ENCODE measurements around the gene DHRS12.

Gene DHRS12, protein sequence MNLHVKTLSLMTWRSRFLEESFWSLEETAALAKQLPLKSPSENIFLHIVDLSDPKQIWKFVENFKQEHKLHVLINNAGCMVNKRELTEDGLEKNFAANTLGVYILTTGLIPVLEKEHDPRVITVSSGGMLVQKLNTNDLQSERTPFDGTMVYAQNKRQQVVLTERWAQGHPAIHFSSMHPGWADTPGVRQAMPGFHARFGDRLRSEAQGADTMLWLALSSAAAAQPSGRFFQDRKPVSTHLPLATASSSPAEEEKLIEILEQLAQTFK

DNA sequence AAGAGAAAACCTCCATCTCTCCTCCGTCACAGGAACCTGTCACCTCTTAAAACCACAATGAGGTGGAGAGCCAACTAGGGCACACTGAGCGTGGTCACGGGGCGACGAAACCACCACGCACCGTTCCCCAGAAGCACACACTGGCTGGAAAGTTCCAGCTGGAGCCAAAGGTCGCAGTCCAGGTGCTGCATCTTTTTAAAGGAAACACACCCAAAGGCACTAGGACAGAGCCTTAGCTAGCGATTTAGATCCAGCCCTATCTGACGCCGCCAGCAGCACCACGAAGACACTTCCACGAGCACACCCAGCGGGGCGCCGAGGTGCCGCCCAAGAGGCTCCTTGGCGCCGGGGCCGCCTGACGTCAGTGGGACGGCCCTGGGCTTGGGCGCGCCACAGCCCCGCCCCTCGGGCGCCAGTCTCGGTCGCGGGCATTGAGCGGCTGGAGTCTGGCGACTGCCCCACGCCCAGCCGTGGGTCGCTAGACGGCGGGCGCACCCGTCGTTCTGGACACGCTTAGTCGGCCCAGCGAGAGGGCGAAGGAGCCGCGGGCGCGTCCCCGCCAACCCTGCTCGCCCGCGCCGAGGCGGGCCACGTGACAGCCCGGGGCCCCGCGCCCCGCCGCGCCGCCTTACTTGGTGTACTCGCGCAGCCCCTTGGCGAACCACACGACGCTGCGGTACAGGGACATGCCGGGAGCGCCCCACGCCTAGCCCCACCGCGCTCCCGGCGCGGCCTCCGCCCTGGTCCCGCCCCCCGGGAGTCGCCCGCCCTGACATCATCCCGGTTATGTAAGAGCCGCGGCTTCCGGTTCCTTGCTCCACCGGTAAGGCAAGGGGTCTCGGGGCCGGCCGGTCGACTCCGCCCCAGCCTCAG lies at the start of gene DHRS12:
Gene DHRS12, minus strand, starts transcription at position 742 of the 873 bp plus-strand sequence. CDS start 4,504 bp downstream, outside the sequence.
- peak; percentile 64 to 74 (median 68) for DNase-seq (ENCODE audit: low read depth in 3 of 3)

DNA sequence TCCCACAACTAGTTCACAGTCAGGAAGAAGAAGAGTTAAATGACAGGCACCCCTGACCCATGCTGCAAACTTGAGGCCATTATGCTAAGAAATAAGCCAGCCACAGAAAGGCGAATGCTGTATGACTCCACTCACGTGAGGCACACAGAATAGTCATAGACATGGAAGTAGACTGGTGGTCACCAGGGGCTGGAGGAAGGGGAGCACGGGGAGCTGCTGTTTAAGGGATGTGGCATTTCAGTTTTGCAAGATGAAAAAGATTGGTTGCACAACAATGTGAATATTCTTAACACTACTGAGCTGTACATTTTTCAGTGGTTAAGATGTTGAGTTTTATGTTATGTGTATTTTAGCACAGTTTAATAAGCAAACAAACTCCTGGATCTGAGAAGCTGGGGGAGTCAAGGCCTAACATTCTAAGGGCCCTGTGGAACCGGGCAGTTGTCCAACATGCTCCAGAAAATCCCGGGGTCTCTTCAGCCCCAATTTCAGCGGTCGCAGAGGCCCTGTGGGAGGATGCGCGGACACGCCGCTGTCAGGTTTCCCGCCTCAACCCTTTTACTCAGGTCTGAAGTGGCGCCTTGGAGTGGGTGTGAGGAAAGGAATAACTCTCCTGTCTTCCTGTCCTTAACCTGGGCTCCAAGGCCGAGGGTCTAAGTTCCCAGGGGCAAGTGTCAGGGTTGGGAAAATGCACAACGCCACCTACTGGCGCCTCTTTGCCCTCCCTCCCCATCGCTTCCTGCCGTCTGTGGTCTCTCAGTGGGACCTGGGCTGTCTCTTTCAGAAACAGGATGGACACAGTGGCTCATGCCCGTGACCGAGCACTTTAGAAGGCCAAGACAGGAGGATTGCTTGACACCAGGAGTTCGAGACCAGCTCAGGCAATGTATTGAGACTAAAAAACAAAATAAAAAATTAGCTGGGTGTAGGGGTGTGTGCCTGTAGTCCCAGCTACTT lies 45.5 kb upstream of the DHRS12 start:
- DNase-seq (ENCODE audit: low read depth in 3 of 3) = peak in 1 of 3 donors; percentile 32

DNA sequence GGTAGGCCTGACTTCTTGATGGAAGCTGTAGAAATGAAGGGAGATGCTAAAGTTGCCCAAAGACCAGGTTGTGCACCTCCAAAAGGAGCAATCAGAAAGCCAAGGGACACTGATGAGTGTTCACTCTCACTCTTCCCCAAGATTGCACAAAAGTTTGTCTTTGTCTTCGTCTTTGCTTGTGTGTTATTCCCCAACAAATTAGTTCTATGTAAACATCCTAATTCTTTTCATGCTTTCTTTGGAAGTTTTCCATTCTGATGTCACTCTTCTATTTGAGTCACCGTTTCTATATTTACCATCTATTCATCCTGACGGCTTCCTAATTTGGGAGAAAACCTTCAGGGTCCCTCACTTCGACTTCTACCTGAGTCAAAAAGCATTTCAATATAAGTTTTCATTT lies 44.7 kb upstream of the DHRS12 start:
- no peak for DNase-seq (ENCODE audit: low read depth in 3 of 3)

DNA sequence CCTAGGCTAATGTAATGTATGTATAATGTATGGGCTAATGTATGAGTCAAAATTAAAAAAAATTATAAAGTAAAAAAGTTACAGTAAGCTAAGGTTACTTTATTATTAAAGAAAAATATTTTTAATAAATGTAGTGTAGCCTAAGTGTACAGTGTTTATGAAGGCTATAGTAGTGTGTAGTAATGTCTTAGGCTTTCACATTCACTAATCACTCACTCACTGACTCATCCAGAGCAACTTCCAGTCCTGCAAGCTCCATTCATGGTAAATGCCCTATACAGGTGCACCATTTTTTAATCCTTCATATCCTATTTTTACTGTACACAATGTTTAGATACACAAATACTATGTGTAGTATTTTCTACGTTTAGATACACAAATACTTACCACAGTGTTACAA lies 42.8 kb upstream of the DHRS12 start:
- DNase-seq (ENCODE audit: low read depth in 3 of 3) = no peak

DNA sequence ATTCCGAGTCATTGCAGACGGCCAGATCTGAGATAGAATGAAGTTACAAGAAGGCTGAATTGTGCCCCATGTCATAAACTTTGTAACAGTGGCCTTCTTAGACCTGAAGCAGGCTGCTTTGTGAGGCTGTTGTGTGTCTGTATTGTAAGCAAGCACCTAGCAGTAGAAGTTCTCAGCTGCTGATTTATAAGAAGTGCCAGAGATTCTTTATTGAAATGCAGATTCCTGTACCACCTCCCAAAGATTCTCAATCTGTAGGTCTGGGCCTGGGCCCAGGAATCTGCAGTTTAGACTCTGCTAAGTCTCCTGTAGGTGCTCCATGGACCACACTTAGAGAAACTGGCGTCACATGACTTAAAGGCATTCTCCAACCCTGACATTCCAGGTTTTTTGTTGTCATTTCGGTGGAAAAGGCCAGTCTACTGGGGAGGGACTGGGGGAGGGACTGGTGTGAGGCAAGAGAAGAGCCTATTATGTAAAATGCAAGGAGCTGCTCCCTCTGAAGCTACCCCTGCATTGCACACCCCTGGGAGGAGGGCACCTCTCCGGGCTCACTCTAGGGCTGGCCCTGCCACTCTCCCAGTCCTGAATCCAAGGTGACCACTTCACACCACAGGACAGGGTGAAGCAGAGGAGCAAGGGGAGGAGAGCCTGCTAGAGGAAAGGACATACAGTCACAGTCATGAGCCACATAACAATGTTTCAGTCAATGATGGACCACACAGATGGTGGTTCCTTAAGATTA lies 41.8 kb upstream of the DHRS12 start:
- no peak for DNase-seq (ENCODE audit: low read depth in 3 of 3)

DNA sequence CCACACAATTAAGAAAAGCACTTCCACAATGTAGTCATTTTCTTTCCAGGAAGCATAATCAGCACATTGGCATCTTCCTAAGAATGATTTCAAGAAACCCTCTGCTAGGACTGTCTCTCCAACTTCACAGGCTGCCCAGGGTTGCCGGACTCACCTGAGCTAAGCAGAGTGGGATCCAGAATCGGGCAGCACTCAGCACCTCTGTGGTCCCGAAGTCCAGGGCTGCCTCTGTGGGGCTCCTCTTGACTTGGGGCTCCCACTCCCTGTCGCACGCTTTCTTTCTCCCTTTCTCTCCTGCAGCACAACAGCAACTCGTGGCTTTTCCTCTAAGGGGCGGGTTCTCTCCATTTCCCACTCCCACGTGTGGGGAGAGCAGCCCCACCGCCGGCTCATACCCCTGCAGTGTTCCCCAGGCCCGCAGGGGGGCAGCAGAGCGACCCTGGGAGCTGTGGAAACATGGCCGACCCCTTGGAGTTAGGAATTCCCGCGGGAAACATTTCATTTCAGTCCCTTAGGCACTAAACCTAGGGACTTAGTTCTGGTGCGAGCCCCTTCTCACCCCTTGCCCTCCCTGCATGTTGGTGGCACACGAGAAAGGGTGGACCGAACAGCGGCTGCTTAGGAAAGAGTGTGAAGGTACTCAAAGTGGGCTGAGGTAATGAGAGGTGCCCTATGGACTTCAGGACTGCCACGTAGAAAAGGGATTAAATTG lies 41.1 kb upstream of the DHRS12 start, which contains the start of gene TMEM272:
Gene TMEM272, minus strand, starts transcription at position 316 of the 712 bp plus-strand sequence. CDS start 6,647 bp downstream, outside the sequence.
- peak in 2 of 3 donors; percentile 43 to 50 for DNase-seq (ENCODE audit: low read depth in 3 of 3)

DNA sequence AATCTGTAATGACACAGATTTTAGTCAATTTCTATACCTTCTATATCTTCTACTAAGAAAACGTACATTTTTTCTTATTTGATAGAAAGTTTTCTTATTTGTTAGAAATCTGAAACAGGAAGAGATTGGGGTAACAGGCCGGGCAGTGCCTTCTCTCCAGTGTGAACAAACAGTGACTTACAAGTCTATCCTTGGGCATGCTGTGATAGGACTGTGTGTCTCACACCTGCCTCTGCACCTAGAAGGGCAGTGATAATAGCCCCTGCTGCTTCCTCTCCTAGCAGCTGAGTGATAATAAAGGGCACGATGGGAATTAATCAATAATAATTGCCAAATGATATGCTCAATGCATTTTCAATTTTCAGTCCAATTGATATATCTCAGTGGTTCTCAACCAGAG lies 39.6 kb upstream of the DHRS12 start:
- no peak for DNase-seq (ENCODE audit: low read depth in 3 of 3)

DNA sequence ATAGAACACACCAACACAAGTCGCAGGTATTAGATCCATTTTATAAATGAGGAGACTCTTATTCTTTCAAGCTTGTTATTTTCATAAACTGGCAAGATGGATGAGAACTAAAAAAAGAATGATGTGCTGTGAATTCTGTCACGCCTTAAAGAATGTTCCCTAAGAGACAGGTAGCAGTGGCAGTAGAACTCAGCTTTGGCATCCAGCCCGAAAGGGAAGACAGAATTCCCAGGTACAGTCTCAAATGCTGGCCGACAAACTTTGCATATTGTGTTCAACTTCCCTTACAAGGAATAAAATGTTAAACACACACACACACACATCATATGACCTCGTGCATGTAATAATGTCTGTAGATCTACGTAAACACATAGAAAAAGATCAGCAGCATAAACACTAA lies 37.8 kb upstream of the DHRS12 start:
- DNase-seq (ENCODE audit: low read depth in 3 of 3) = no peak

DNA sequence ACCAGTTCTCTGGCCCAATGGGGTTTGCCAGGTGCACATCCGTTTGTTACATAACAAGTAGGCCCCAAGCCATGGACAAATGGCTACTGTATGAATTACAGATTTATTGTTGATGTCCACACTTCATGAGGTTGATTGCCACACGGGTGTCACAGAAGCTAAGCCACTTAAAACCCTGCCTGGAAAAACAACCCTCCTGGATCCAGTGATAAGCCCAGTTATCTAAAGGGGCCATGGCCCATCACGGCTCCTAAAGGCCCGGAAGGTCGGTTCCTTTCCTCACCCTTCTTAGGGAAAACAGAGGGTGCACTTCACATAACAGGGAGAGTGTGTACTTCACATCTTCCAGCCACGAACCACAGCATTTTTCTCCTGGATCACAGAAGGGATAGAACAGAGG lies 37.0 kb upstream of the DHRS12 start:
- DNase-seq (ENCODE audit: low read depth in 3 of 3) = no peak

DNA sequence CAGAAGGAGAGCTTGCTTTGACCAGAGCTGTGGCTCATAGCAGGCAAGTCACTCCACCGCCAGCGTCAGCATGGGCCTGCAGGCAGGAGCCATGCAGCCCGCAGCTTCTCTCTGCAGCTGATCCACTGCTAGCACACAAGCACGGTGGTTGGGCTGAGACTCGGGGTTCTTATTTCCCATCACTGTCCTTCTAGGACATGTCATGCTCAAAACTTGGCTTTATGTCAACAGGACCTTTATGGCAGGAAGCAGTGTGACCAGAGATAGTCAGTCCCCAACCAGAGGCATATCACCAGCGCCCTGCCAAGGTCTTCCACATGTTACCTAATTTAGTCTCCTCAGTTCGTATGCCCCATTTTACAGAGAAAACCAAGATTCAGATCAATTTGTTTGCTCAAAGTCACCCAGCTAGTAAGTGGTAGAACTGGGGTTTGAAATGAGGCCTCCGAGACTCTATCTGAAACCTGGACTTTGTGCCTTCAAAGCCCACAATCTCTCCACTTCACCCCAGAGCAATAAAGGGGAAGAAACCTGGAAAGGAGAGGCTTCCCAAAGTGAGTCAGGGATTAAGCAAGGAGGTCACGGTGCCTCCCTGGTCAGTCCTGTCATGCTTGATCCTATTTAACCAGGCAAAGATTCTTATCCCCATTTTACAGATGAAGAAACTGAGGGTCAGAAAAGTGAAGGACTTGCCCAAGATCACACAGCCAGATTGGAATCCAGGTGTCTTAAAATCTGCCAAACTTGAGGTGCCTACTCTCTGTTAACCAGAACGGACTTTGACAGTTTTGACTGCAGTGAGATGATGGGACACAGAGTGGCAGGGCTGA lies 36.0 kb upstream of the DHRS12 start:
- no peak for DNase-seq (ENCODE audit: low read depth in 3 of 3)

DNA sequence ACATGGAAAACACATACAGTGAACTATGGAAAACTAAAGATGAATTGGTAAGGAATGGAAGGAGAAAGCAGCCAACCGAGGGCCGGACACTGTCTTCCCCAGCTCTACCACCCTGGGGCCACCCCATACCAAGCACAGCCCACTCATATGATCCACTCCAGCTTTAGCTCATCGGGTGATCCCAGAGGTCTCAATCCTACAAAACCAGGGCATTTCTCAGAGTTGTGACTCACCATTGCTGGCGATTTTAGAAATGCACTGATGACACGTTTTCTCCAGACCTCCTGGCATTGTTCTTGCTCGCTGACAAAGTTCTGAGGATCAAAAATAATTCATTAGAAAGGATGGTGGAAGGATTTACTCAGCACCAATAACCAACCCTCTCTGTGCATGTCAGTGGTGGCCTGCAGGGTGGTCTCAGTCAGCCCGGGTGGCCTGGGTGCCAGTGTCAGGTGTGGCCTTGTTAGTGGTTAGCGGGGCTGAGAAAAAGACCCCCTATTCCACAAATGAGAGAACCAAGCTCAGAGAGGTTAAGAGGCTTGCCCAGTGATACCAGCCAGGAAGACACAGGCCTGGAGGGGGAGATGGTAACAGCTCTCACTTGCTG lies 34.4 kb upstream of the DHRS12 start:
- no peak for DNase-seq (ENCODE audit: low read depth in 3 of 3)

DNA sequence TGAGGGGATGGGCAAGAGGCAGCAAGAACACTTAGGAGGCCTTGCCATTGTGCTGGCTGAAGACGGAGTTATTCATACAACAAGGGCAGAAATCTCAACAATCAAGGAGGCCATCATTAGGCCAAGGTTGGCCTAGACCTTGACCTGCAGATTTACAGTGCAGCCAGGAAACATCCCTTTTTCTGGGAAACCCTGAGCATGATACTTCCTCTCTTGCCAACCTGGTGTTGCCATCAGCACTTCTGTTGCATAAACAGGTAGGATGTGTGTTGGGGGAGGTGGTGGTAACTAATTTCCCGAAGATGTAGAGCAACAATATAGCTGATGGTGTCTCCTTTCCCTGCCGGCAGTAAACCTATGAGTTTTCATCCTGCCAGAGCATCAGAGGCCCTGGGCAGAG lies 33.1 kb upstream of the DHRS12 start:
- DNase-seq (ENCODE audit: low read depth in 3 of 3) = no peak

DNA sequence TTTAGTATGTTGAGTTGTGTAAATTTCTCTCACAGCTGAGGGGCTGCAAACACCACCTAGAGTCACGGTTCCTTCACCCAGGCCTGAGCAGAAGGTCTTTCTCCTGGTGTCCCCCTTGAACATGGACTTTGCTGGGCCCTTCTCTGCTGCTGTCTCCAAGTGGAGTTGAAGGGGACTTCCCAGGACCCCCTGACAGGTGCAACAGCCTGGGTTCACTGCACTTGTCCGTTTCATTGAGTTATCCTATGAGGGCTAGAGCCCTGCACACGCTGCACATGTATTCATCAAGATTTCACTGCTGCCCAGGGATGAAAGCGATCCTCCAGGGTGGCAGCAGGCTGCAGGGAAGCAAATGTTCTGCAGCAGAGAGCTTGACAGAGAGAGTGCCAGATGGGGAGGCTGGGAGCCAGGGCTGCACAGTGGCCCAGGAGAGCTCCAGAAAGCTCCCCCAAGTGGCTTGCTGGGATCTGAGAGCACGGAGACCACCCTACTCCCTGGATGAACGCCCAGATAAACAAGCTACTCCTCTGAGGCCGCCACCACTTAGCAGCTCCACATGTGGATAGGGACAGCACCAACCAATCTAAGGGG lies 30.7 kb upstream of the DHRS12 start:
- no peak for DNase-seq (ENCODE audit: low read depth in 3 of 3)

DNA sequence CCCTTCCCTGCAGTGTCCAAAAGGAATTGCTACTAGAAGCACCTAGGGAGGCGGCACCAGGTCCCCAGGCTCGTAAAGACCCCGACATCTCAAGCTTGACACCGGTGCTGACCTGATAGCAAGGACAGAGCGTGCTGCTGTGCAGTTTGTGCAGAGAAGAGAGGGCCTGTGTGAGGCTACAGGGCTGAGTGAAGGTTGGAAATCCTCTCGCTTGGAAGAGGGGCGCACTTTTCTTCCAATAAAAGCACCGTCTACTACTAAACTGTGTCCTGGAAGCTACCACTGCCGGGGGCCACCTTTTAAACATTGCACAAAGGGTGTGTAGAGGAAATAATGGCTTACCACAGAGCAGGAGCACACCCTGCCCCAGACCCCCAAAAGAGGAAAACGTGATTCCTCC lies 30.0 kb upstream of the DHRS12 start:
- no peak for DNase-seq (ENCODE audit: low read depth in 3 of 3)

DNA sequence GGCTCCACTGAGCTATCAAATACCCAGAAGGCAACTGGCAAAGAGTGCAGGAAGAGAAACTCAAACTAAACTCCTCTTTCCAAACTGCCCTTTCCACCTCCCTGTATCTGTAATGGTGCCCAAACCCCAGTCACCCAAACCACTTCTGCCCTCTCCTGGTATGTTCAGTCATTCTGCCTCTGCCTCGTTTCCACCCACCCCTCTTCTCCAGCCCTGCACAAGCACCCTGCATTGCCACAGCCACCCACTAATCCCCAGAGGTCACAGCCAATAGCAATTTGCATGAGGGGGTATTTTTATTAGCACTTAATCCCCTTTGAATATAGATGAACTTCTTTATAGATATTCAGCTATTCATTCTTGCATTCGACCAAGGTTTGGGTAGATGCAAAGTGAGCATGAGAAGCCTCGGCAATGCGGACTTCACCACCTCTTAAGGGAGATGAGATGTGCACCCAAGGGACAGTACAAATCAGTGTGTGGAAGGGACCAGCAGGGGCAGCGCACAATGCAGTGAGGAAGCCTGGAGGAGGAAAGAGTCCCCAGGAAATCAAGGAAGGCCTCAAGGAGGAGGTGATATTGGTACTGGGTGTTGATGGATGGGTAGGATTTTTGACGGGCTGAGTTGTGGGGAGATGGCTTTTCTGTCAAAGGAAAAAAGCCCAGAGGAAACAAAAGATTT lies 28.6 kb upstream of the DHRS12 start:
- no peak for DNase-seq (ENCODE audit: low read depth in 3 of 3)

DNA sequence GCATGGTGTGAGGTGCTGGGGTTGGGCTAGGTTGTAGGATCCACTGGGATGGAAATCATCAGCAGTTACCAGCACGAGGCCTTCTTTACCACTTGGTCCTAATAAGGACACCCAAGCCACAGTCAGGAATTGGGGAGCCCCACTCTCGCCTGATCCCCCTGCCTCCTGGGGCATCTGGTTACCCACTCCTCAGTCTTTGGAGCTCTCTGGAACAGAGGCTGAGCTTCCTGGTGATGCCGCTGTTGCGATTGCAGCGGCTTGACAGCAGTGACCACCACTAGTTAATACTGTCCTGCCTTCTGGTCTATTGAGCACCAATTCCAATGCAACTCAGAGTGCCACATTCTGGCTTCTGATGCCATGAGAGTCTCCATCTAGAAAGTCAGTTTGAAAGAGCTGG lies 27.6 kb upstream of the DHRS12 start:
- DNase-seq (ENCODE audit: low read depth in 3 of 3) = no peak

DNA sequence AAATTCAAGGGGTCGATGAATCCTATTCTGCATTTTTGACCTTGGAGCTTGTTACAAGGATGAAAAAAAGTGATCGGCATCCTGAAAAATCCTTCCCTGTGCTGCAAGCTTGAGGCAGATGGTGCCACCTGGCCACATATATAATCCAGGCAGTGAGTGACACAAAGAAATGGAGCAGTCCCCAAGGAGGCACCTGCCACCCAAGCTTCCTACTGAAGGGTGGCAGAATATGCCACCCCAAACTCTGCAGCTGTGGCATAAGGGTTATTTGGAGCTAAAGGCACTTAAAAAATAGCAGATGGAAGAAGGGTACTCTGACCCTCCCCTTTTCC lies 25.6 kb upstream of the DHRS12 start:
- no peak for DNase-seq (ENCODE audit: low read depth in 3 of 3)
